A549 treated with CpdA at 1 μM for 4 hours (cell line): ENCODE data around the gene FPR3. TPM values are rescaled to one million over a fixed set of nuclear protein-coding genes. Genes with fewer than 3 reads are reported as not detected.

ENCODE experiments used
- total RNA-seq: library from RNA; stranded (reverse); fragments of 200-300 nt; extraction: Qiagen RNA extraction; gene quantifications from 5 replicates; pipeline ENCODE4 v1.2.3, GENCODE V29; 2022; ENCODE audit warnings: low read depth

Gene FPR3
- not detected in 5 replicates for total RNA-seq

GRCh38 chr19:51794885-51795490 is at the start of gene FPR3:
TSS of gene FPR3 (plus strand) at chr19:51795157. CDS start at chr19:51823749, 28,592 bp downstream.

GRCh38 chr19:51751655-51752054 is 43.3 kb upstream of the FPR3 start, which contains the start of gene FPR1:
TSS of gene FPR1 (minus strand) at chr19:51751878. CDS start at chr19:51746994, 4,884 bp downstream.

GRCh38 chr19:51760697-51761356 is 34.1 kb upstream of the FPR3 start, which contains the start of gene FPR2:
TSS of gene FPR2 (plus strand) at chr19:51761180. CDS start at chr19:51768659, 7,479 bp downstream.

Other genes with a start within 250 kb of the FPR3 start
- 4.2 to 5.6 TPM (median 4.3 TPM) in 5 replicates for gene ZNF175, start 223.9 kb upstream of the FPR3 start, total RNA-seq
- not detected in 5 replicates for gene SIGLEC5, start 164.8 kb upstream of the FPR3 start, total RNA-seq
- gene SIGLEC14, start 148.3 kb upstream of the FPR3 start, total RNA-seq: 0.03 to 0.20 TPM in 2 of 5 replicates, not detected in the others
- gene SPACA6, start 101.8 kb upstream of the FPR3 start, total RNA-seq: 7.8 to 17.5 TPM (median 11.3 TPM) in 5 replicates
- not detected in 5 replicates for gene HAS1, start 71.2 kb upstream of the FPR3 start, total RNA-seq
- 0.10 TPM in 1 of 5 replicates, not detected in the others for gene FPR1, start 43.3 kb upstream of the FPR3 start, total RNA-seq
- not detected in 5 replicates for gene FPR2, start 34.0 kb upstream of the FPR3 start, total RNA-seq
- gene ZNF577, start 92.8 kb downstream of the FPR3 start, total RNA-seq: 0.06 to 0.15 TPM (median 0.09 TPM) in 4 of 5 replicates, not detected in the other
- gene ZNF649, start 109.9 kb downstream of the FPR3 start, total RNA-seq: 0.13 to 0.45 TPM (median 0.20 TPM) in 5 replicates
- gene ZNF613, start 132.3 kb downstream of the FPR3 start, total RNA-seq: 0.89 to 1.4 TPM (median 1.0 TPM) in 5 replicates
- gene ZNF350, start 191.7 kb downstream of the FPR3 start, total RNA-seq: 3.4 to 5.2 TPM (median 4.7 TPM) in 5 replicates
- gene ZNF615, start 213.1 kb downstream of the FPR3 start, total RNA-seq: 3.1 to 4.6 TPM (median 4.1 TPM) in 5 replicates
- 3.0 to 4.3 TPM (median 3.4 TPM) in 5 replicates for gene ZNF614, start 233.2 kb downstream of the FPR3 start, total RNA-seq